Measurements from ENCODE around the gene WDPCP. TPM values are rescaled to one million over a fixed set of nuclear protein-coding genes. Genes with fewer than 3 reads are reported as not detected.

WDPCP gene
- polyA plus RNA-seq, 1 of the 3 experiments (the other 2 are of a cell fraction) = 3.1 TPM

- ChIA-PET POLR2A (no interaction called here), CTCF (no interaction called here)
- Histone ChIP-seq H3K9ac (no peak overlapping the region), H3K36me3 (replicated peaks in 1 of 2; ENCODE audit: control insufficient read depth in 1 of 2, insufficient read depth in 2 of 2, low read length in 1 of 2) (peaks cover 0 to under 1% of the 10 kb centered on the region in 2 experiments), H2AFZ (ENCODE audit: low read depth) (no peak overlapping the region), H4K20me1 (ENCODE audit: insufficient read depth) (no peaks in the 10 kb centered on the region), H3K27me3 (ENCODE audit: insufficient read depth) (no peaks in the 10 kb centered on the region), H3F3A (replicated peaks; ENCODE audit: insufficient read depth) (peaks cover 4% of the 10 kb centered on the region), H3K9me2 (no peaks in the 10 kb centered on the region), H3K79me2 (ENCODE audit: insufficient read depth) (no peaks in the 10 kb centered on the region), H3K4me2 (no peak overlapping the region), H3K4me3 (ENCODE audit: low read depth in 2 of 2, low read length in 1 of 2) (no peak overlapping the region), H3K27ac (ENCODE audit: low read depth in 2 of 2, low read length in 1 of 2) (no peak overlapping the region), H3K9me3 (no peaks in the 10 kb centered on the region; the same call in 1 of the 2 replicates), H3K4me1 (ENCODE audit: control insufficient read depth in 1 of 2, insufficient read depth in 2 of 2, low read depth in 1 of 2, low read length in 1 of 2) (no peaks in the 10 kb centered on the region; a peak in 1 of 4 replicates)
- no peak for TF ChIP-seq POLR2AphosphoS5 (IDR thresholded peaks at IDR 0.05; ENCODE audit: low read depth, low read length)
- no peak for TF ChIP-seq MXI1 (IDR thresholded peaks at IDR 0.05; ENCODE audit: low read depth, low read length)
- 86% methylated on average over 2 of the region's 2 CpGs for WGBS (ENCODE audit: low lambda C conversion rate)
- DNase-seq = no peak
Observed at GRCh38 chr2:63374341-63374740, 213.9 kb downstream of the WDPCP start.

GRCh38 chr2:63372549-63372948 lies 215.7 kb downstream of the WDPCP start:
- Histone ChIP-seq H3K79me2 (ENCODE audit: insufficient read depth) (no peaks in the 10 kb centered on the region), H4K20me1 (ENCODE audit: insufficient read depth) (no peaks in the 10 kb centered on the region), H3K4me2 (no peak overlapping the region), H2AFZ (ENCODE audit: low read depth) (no peak overlapping the region), H3K4me1 (ENCODE audit: control insufficient read depth in 1 of 2, insufficient read depth in 2 of 2, low read depth in 1 of 2, low read length in 1 of 2) (no peaks in the 10 kb centered on the region; a peak in 1 of 4 replicates), H3K9ac (no peak overlapping the region), H3K36me3 (replicated peaks in 1 of 2; ENCODE audit: control insufficient read depth in 1 of 2, insufficient read depth in 2 of 2, low read length in 1 of 2) (peaks cover 0 to 5% of the 10 kb centered on the region in 2 experiments), H3K4me3 (ENCODE audit: low read depth in 2 of 2, low read length in 1 of 2) (no peak overlapping the region), H3K27ac (ENCODE audit: low read depth in 2 of 2, low read length in 1 of 2) (no peak overlapping the region), H3K9me2 (no peaks in the 10 kb centered on the region), H3F3A (replicated peaks; ENCODE audit: insufficient read depth) (no peaks in the 10 kb centered on the region), H3K27me3 (ENCODE audit: insufficient read depth) (no peaks in the 10 kb centered on the region), H3K9me3 (no peaks in the 10 kb centered on the region; the same call in 1 of the 2 replicates)
- no peak for TF ChIP-seq EZH2phosphoT487 (IDR thresholded peaks at IDR 0.05; ENCODE audit: borderline replicate concordance, low read depth)
- no peak for TF ChIP-seq EP300 (IDR thresholded peaks at IDR 0.05; ENCODE audit: borderline replicate concordance in 1 of 2, low read depth in 1 of 2, low read length in 1 of 2)
- no peak for TF ChIP-seq PBX3 (IDR thresholded peaks at IDR 0.05)
- TF ChIP-seq RCOR1 (IDR thresholded peaks at IDR 0.05; ENCODE audit: low read length) = no peak
- TF ChIP-seq FOXJ3 (CRISPR knock-in tag; IDR thresholded peaks at IDR 0.05) = no peak
- TF ChIP-seq REST (IDR thresholded peaks at IDR 0.05; ENCODE audit: low read depth, low read length) = no peak
- TF ChIP-seq NRF1 (IDR thresholded peaks at IDR 0.05; ENCODE audit: low read depth, low read length) = no peak
- no peak for TF ChIP-seq TAF1 (IDR thresholded peaks at IDR 0.05; ENCODE audit: borderline replicate concordance, low read depth, low read length)
- no peak for TF ChIP-seq ZBTB33 (IDR thresholded peaks at IDR 0.05; ENCODE audit: borderline replicate concordance, low read depth)
- TF ChIP-seq SMC3 (IDR thresholded peaks at IDR 0.05; ENCODE audit: low read depth, low read length) = no peak
- TF ChIP-seq TEAD4 (IDR thresholded peaks at IDR 0.05; ENCODE audit: borderline replicate concordance, insufficient read depth) = no peak
- no peak for TF ChIP-seq FOSL2 (IDR thresholded peaks at IDR 0.05; ENCODE audit: borderline replicate concordance, low read depth)
- no peak for DNase-seq
- ChIA-PET CTCF (no interaction called here), POLR2A (no interaction called here)
- 96% methylated on average over 3 of the region's 3 CpGs for WGBS (ENCODE audit: low lambda C conversion rate)
